Effector memory CD4-positive, alpha-beta T cell (primary cell): ENCODE measurements around the gene CATSPERZ.

Source experiments
- DNase-seq, 3 donors: peaks; one replicate each; pipeline ENCODE4 v3.0.0-alpha.2; 2020
- H3K27ac ChIP-seq: 2 replicates; pipeline ENCODE4 v1.7.0; 2013; ENCODE audit warnings: mild to moderate bottlenecking, low read length, moderate library complexity; ENCODE audit not compliant: insufficient read depth, poor library complexity, severe bottlenecking
- H3K27me3 ChIP-seq: replicated peaks from 2 replicates; pipeline ENCODE4 v1.7.0; 2013; ENCODE audit warnings: mild to moderate bottlenecking, low read length; ENCODE audit not compliant: insufficient read depth, control insufficient read depth, poor library complexity, severe bottlenecking
- H3K36me3 ChIP-seq: 2 replicates; pipeline ENCODE4 v1.7.0; 2013; ENCODE audit warnings: mild to moderate bottlenecking, low read length, moderate library complexity; ENCODE audit not compliant: control insufficient read depth, insufficient read depth
- H3K4me1 ChIP-seq: 2 replicates; pipeline ENCODE4 v1.7.0; 2013; ENCODE audit warnings: low read length, mild to moderate bottlenecking; ENCODE audit not compliant: control insufficient read depth, insufficient read depth, poor library complexity, severe bottlenecking
- H3K4me3 ChIP-seq: 2 replicates; pipeline ENCODE4 v1.7.0; 2013; ENCODE audit warnings: low read length, low read depth, mild to moderate bottlenecking; ENCODE audit not compliant: insufficient read depth, poor library complexity, severe bottlenecking
- H3K9me3 ChIP-seq: 2 replicates; pipeline ENCODE4 v1.7.0; 2013; ENCODE audit warnings: mild to moderate bottlenecking, low read length, moderate library complexity; ENCODE audit not compliant: control insufficient read depth

Gene CATSPERZ

DNA sequence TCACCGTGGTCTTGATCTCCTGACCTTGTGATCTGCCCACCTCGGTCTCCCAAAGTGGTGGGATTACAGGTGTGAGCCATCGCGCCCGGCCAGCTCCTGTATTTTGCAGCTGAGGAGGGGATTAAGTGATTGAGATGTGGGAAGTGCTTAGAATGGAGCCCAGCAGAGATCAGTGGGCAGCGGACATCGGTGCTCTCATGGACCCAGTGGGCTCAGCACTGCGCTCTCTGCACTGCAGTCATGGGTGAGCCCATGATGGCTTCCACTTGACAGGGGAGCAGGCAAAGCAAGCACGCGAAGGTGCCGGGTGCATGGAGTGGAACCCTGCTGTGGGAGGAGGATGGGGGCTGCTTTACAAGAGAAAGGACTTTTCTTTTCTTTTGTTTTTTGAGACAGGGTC lies 30.7 kb downstream of the CATSPERZ start:
- no peaks in the 10 kb centered on the region for H3K27me3 ChIP-seq
- no peaks in the 10 kb centered on the region for H3K36me3 ChIP-seq
- H3K4me3 ChIP-seq: no peak overlapping the region
- H3K27ac ChIP-seq: no peak overlapping the region
- H3K9me3 ChIP-seq: no peaks in the 10 kb centered on the region
- DNase-seq: no peak
- peaks cover 7% of the 10 kb centered on the region for H3K4me1 ChIP-seq

DNA sequence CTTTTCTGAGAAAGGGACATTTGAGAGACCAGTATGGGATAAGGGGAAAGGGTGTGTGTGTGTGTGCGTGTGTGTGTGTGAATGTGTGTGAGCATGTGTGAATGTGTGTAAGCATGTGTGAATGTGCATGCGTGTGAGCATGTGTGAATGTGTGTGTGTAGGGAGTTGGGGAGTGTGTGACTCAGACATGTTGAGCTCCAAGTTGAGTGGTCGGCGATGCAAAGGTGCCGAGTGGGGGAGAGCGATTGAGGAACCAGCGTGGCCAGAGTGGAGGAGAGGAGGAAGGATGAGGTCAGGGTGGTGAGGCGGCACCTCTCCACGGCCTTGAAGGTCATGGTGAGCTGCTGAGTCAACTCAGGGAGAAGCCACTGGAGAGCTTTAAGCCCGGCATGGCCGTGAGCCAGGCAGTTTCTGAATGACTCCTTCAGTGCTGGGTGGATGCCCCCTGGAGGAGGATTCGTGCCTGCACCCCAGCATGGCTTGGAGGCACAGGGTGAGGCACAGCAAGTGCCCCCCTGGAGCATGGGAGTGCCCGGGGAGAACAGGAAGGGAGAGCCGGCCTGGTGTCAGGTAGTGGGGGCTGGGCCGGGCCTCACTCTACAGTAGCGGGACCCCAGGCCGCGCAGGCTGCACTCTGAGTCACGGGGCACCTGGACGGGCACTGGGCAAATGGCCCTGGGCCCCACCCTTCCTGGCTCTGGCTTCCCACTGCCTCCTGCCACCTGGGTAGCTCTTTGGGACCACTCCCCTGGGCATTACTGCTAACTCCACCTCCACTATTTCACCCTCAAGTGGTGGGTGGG lies 31.6 kb downstream of the CATSPERZ start:
- peaks cover 7% of the 10 kb centered on the region for H3K4me1 ChIP-seq
- peak; percentile 34 to 49 (median 43) for DNase-seq
- no peaks in the 10 kb centered on the region for H3K27me3 ChIP-seq
- H3K36me3 ChIP-seq: no peaks in the 10 kb centered on the region
- no peaks in the 10 kb centered on the region for H3K9me3 ChIP-seq
- H3K4me3 ChIP-seq: no peak overlapping the region
- H3K27ac ChIP-seq: no peak overlapping the region

DNA sequence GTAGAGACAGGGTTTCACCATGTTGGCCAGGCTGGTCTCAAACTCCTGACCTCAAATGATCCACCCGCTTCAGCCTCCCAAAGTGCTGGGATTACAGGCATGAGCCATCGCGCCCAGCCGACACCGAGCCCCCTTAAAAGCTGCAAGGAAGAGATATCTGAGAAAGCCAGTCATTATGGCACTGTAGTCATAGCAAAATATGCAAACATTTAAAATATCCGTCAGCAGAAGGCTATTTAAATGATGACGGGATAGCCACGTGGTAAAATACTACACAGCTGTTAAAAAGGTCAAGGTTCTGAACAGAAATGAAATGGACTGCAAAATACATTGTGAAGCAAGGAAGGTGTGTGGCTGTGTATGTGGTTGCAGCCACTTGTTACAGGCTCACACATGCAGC lies 33.4 kb downstream of the CATSPERZ start:
- Histone ChIP-seq H3K4me3 (no peak overlapping the region), H3K27ac (no peak overlapping the region), H3K27me3 (no peaks in the 10 kb centered on the region), H3K9me3 (no peaks in the 10 kb centered on the region), H3K36me3 (peaks cover 5% of the 10 kb centered on the region), H3K4me1 (peaks cover 7% of the 10 kb centered on the region)
- DNase-seq: no peak

DNA sequence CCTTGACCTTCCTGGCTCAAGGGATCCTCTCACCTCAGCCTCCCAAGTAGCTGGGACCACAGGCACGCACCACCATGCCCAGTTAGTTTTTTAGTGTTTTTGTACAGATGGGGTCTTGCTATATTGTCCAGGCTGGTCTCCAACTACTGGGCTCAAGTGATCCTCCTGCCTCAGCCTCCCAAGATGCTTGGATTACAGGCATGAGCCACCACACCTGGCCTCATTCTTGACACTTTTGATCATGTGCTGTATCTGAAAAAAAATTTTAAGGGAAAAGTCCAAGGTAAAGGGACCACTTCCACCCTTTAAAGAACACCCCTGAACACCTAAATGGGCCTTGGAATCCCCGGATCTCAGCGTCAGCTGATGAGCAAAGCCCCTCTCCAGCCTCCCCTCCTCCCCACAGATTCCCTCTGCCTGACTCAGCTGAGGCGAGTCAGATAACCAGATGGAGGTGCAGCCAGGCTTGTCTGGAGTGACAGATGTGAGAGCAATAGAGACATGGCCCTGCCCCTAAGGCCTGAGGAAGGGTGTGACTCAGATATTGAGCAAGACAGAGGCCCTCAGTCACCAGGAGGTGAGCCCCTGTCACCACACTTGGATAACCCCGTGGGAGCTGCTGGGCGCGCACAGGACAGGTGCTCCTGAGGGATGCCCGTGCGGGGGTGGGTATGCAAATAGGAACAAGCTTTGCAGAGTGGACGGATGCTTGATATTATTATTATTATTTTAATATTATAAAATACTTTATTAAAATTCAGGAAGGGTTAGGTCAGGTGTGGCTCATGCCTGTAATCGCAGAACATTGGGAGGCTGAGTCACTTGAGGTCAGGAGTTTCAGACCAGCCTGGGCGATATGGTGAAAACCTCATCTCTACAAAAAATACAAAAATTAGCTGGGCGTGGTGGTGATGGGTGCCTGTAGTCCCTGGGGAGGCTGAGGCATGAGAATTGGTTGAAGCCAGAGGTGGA lies 34.9 kb downstream of the CATSPERZ start:
- Histone ChIP-seq H3K27me3 (no peaks in the 10 kb centered on the region), H3K36me3 (peaks cover 5% of the 10 kb centered on the region), H3K4me1 (peaks cover 16% of the 10 kb centered on the region), H3K9me3 (no peaks in the 10 kb centered on the region), H3K4me3 (no peak overlapping the region), H3K27ac (no peak overlapping the region)
- DNase-seq: no peak

DNA sequence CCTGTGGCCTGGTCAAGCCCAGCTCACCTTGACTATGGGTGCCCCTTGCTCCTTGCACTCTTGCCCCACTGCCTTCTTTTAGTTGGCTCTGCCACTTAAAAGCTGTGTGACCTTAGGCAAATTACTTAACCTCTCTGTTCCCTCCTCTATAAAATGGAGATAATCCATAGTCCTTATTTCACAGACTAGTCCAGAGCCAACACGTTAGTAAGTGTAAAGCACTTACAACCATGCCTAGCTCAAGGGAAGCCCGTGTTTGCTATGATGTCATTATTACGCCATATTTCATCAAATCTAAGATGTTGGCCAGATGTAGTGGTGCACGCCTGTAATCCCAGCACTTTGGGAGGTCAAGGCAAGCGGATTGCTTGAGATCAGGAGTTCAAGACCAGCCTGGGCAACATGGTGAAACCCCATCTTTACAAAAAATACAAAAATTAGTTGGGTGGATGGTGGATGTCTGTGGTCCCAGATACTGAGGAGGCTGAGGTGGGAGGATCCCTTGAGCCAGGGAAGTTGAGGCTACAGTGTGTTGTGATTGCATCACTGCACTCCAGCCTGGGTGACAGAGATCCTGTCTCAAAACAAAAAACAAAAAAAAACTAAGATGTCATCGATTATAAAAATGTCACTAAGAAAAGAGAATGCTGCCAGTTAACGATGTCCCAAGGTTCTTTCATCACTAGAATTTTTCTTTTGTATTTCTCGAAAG lies 37.5 kb downstream of the CATSPERZ start:
- no peak for DNase-seq
- Histone ChIP-seq H3K4me1 (peaks cover 31% of the 10 kb centered on the region), H3K36me3 (peaks cover 12% of the 10 kb centered on the region), H3K4me3 (no peak overlapping the region), H3K27ac (no peak overlapping the region), H3K9me3 (no peaks in the 10 kb centered on the region), H3K27me3 (no peaks in the 10 kb centered on the region)

DNA sequence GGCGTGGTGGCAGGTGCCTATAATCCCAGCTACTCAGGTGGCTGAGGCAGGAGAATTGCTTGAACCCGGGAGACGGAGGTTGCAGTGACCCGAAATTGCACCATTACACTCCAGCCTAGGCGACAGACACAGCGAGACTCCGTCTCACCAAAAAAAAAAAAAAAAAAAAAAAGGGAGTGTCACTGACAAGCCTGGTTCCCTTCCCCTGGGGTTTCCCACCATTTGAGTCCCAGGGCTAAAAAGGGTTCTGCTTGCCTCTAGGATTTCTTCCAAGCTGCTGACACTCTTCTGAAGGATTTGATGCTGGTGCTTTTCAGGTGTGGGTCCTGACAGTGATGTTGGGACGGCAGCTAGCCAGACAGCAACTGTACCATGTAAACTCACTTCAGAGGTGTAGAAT lies 38.6 kb downstream of the CATSPERZ start:
- Histone ChIP-seq H3K9me3 (no peaks in the 10 kb centered on the region), H3K4me3 (no peak overlapping the region), H3K27ac (peak overlapping the region; percentile 95), H3K36me3 (peaks cover 19% of the 10 kb centered on the region), H3K27me3 (no peaks in the 10 kb centered on the region), H3K4me1 (peaks cover 31% of the 10 kb centered on the region)
- DNase-seq: no peak

DNA sequence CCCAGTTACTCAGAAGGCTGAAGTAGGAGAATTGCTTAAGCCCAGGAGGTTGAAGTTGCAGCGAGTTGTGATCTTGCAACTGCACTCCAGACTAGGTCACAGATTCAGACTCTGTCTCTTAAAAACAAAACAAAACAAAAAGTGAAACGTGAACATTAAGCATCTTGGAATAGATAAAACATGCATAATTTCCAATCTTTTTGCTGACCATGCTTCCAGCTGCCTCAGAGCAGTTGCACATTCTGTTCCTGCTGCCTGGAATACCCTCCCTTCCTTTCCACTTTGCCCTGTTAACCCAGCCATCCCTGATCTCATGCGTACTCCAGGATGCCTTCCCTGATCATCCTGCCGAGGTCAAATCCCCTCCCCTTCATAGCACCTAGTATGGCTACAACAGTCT lies 39.1 kb downstream of the CATSPERZ start:
- H3K36me3 ChIP-seq: peaks cover 25% of the 10 kb centered on the region
- peak overlapping the region; percentile 74 for H3K4me3 ChIP-seq
- H3K27me3 ChIP-seq: no peaks in the 10 kb centered on the region
- no peaks in the 10 kb centered on the region for H3K9me3 ChIP-seq
- H3K27ac ChIP-seq: peak overlapping the region; percentile 95
- no peak for DNase-seq
- peaks cover 31% of the 10 kb centered on the region for H3K4me1 ChIP-seq

DNA sequence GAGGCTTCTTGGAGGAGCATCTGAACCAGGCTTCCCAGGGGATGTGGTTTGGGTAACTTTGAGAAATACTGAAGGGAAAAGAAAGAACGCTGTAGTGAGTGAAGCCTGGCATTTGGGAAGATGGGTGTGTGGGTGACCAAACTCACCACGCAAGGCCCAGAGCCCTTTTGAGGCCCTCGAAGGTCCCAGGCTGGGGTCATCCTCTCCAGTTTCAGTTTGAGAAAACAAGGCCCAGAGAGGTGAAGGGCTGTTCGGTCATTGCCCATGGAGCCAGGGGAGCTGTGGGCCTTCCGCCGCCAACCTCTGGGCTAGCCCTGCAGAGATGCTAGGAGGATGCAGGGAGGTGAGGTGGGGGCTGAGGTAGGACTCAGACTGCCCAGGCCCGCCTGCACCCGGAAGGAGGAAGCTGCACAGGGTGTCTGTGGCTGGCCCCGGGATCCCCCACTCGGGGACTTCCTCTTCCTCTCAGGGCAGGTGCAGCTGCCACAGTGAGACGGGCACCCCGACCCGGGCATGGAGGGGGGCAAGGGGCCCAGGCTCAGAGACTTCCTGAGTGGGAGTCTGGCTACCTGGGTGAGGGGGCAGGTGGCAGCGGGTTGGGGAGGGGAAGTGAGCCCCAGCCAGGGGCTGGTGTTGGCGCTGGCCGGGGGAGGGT lies 39.7 kb downstream of the CATSPERZ start, which contains the start of gene CCDC88B:
CCDC88B (plus strand) TSS at position 451 of the 655 bp plus-strand sequence; CDS start at position 514, 63 bp downstream.
- DNase-seq: peak; percentile 84 to 85 (median 84)
- H3K27ac ChIP-seq: peak within 1 kb of the TSS; percentile 95
- peak within 1 kb of the TSS; percentile 74 for H3K4me3 ChIP-seq
- H3K4me1 ChIP-seq: peaks cover 31% of the 10 kb centered on the region
- no peaks in the 10 kb centered on the region for H3K27me3 ChIP-seq
- H3K9me3 ChIP-seq: no peaks in the 10 kb centered on the region
- peaks cover 31% of the 10 kb centered on the region for H3K36me3 ChIP-seq

DNA sequence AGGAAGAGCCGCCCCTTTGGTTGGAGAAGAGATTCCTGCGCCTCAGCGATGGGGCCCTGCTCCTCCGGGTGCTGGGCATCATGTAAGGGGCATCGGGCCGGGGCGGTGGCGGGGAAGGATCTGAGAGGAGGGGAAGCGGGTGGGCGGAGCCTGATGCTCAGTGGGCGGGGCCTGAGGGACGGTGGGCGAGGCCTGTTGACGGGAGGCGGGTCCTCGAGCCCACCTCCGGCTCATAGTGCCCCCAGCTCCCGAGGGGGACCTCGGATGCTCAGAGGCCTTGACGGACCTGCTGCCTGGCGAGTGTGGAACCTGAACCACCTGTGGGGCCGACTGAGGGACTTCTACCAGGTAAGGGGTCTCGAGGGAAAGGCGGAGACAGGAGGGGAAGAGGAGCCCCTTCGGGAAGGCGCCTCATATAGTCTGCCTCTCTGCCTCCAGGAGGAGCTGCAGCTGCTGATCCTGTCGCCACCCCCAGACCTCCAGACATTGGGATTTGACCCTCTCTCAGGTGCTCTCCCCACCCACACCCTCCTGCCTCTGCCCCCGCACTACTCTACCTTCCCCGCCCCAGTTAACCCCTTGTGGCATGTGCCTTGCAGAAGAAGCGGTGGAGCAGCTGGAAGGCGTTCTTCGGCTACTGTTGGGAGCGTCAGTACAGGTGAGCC lies 40.6 kb downstream of the CATSPERZ start:
- Histone ChIP-seq H3K36me3 (peaks cover 39% of the 10 kb centered on the region), H3K27ac (peak overlapping the region; percentile 95), H3K27me3 (no peaks in the 10 kb centered on the region), H3K4me3 (peak overlapping the region; percentile 74), H3K4me1 (peaks cover 31% of the 10 kb centered on the region), H3K9me3 (no peaks in the 10 kb centered on the region)
- DNase-seq: peak; percentile 57 to 66 (median 66)
